Measurements from ENCODE around the gene ZBTB20.

GRCh38 chr3:114595522-114596028 lies 551.5 kb downstream of the ZBTB20 start:
- TF ChIP-seq POLR2A (IDR thresholded peaks at IDR 0.05), result no peak
- TF ChIP-seq, protein P1, sequence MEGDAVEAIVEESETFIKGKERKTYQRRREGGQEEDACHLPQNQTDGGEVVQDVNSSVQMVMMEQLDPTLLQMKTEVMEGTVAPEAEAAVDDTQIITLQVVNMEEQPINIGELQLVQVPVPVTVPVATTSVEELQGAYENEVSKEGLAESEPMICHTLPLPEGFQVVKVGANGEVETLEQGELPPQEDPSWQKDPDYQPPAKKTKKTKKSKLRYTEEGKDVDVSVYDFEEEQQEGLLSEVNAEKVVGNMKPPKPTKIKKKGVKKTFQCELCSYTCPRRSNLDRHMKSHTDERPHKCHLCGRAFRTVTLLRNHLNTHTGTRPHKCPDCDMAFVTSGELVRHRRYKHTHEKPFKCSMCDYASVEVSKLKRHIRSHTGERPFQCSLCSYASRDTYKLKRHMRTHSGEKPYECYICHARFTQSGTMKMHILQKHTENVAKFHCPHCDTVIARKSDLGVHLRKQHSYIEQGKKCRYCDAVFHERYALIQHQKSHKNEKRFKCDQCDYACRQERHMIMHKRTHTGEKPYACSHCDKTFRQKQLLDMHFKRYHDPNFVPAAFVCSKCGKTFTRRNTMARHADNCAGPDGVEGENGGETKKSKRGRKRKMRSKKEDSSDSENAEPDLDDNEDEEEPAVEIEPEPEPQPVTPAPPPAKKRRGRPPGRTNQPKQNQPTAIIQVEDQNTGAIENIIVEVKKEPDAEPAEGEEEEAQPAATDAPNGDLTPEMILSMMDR (IDR thresholded peaks at IDR 0.05), result no peak

All from right lobe of liver (tissue), 4 donors.